HepG2 (cell line): ENCODE results near the gene GGNBP2. TPM values are rescaled to one million over a fixed set of nuclear protein-coding genes. Genes with fewer than 3 reads are reported as not detected.

Source experiments
- AHR ChIP-seq: IDR thresholded peaks from 2 replicates; pipeline ENCODE4 v1.6.1; 2018; ENCODE audit warnings: missing genetic modification reagents, missing compliant biosample characterization
- CBFB ChIP-seq: sonication (generic); formaldehyde crosslinking; IDR thresholded peaks from 2 replicates; pipeline ENCODE4 v1.4.0; 2020; ENCODE audit warnings: missing genetic modification reagents
- CHD2 ChIP-seq: IDR thresholded peaks from 2 replicates; pipeline ENCODE4 v1.6.1; 2011; ENCODE audit warnings: low read depth, low read length, improper control_type of control experiment
- EP300 ChIP-seq, 3 experiments: sonication (generic) in 1 of 3; formaldehyde crosslinking in 1 of 3; IDR thresholded peaks; 2 replicates each; pipeline versions ENCODE4 v1.5.1 to v1.6.1; 2011 to 2020; ENCODE audit warnings: low read depth in 2 of 3, low read length in 2 of 3, borderline replicate concordance in 1 of 3, improper control_type of control experiment in 1 of 3, mild to moderate bottlenecking in 1 of 3, missing genetic modification reagents in 1 of 3, moderate library complexity in 1 of 3
- HDAC1 ChIP-seq: sonication (generic); formaldehyde crosslinking; IDR thresholded peaks from 2 replicates; pipeline ENCODE4 v1.5.1; 2020; ENCODE audit warnings: mild to moderate bottlenecking, missing genetic modification reagents
- NCOA1 ChIP-seq: sonication (generic); formaldehyde crosslinking; IDR thresholded peaks from 2 replicates; pipeline ENCODE4 v1.9.0; 2021; ENCODE audit warnings: missing genetic modification reagents
- SETDB1 ChIP-seq: sonication (generic); formaldehyde crosslinking; IDR thresholded peaks from 2 replicates; pipeline ENCODE4 v1.5.1; 2020; ENCODE audit warnings: missing genetic modification reagents, mild to moderate bottlenecking, borderline replicate concordance
- TRIM24 ChIP-seq: sonication (generic); formaldehyde crosslinking; IDR thresholded peaks from 2 replicates; pipeline ENCODE4 v1.8.0; 2022; ENCODE audit warnings: mild to moderate bottlenecking, missing genetic modification reagents
- ZFAT ChIP-seq: sonication (generic); formaldehyde crosslinking; conservative IDR thresholded peaks from 2 replicates; pipeline ENCODE4 v1.8.1; 2023; ENCODE audit warnings: missing genetic modification reagents, inconsistent platforms
- ZNF282 ChIP-seq: fragments of 450-650 bp; IDR thresholded peaks from 2 replicates; pipeline ENCODE4 v1.6.1; 2018; ENCODE audit not compliant: partially characterized antibody
- ZNF569 ChIP-seq: sonication (generic); formaldehyde crosslinking; IDR thresholded peaks from 2 replicates; pipeline ENCODE4 v1.5.0; 2020; ENCODE audit warnings: mild to moderate bottlenecking, missing genetic modification reagents, moderate library complexity, borderline replicate concordance
- ZNF776 ChIP-seq: sonication (generic); formaldehyde crosslinking; IDR thresholded peaks from 2 replicates; pipeline ENCODE4 v1.4.0; 2020; ENCODE audit warnings: mild to moderate bottlenecking, missing genetic modification reagents
- ZNF878 ChIP-seq: sonication (generic); formaldehyde crosslinking; IDR thresholded peaks from 2 replicates; pipeline ENCODE4 v1.8.1; 2023; ENCODE audit warnings: mild to moderate bottlenecking, missing genetic modification reagents, moderate library complexity
- ZNF883 ChIP-seq: sonication (generic); formaldehyde crosslinking; IDR thresholded peaks from 2 replicates; pipeline ENCODE4 v1.5.1; 2020; ENCODE audit warnings: mild to moderate bottlenecking, missing genetic modification reagents; ENCODE audit errors: not compliant biosample characterization
- polyA plus RNA-seq, 8 experiments: library from polyadenylated mRNA; depleted of rRNA in 3 of 8; stranded (reverse) in 7 of 8; unstranded in 1 of 8; fragments of >200 nt; fragmentation: Illumina TruSeq in 4 of 8; extraction: Trizol in 4 of 8; gene quantifications; 2 replicates each; pipeline versions ENCODE4 v1.2.1 to v1.2.3, GENCODE V29; 2011 to 2016; ENCODE audit warnings: low read depth in 4 of 8, missing spikeins in 1 of 8, mixed read lengths in 1 of 8; ENCODE audit not compliant: insufficient read depth in 1 of 8
- total RNA-seq, 5 experiments: library from RNA; depleted of rRNA; stranded (reverse); fragments of >200 nt; fragmentation: Illumina TruSeq; extraction: Trizol; gene quantifications; 2 replicates each; pipeline ENCODE4 v1.2.3, GENCODE V29; 2016; ENCODE audit warnings: low read depth in 1 of 5
- TF ChIP-seq, protein P1 (sequence below), 2 experiments: IDR thresholded peaks; 2 replicates each; pipeline ENCODE4 v1.6.1; 2011 to 2012; ENCODE audit warnings: low read length in 2 of 2, borderline replicate concordance in 1 of 2, low read depth in 1 of 2, mild to moderate bottlenecking in 1 of 2, moderate library complexity in 1 of 2
- TF ChIP-seq, protein P2 (sequence below): sonication (generic); formaldehyde crosslinking; IDR thresholded peaks from 2 replicates; pipeline ENCODE4 v1.4.0; 2020; ENCODE audit warnings: mild to moderate bottlenecking, missing genetic modification reagents
- TF ChIP-seq, protein P3 (sequence below): sonication (generic); formaldehyde crosslinking; IDR thresholded peaks from 2 replicates; pipeline ENCODE4 v1.4.0; 2020; ENCODE audit warnings: missing genetic modification reagents
- TF ChIP-seq, protein P4 (sequence below), 2 experiments: fragments of 450-650 bp in 1 of 2; sonication (generic) in 1 of 2; formaldehyde crosslinking; IDR thresholded peaks; 2 replicates each; pipeline versions ENCODE4 v1.5.0 to v1.8.0; 2020 to 2022; ENCODE audit warnings: mild to moderate bottlenecking in 1 of 2, missing genetic modification reagents in 1 of 2
- TF ChIP-seq, protein P5 (sequence below): sonication (generic); formaldehyde crosslinking; IDR thresholded peaks from 2 replicates; pipeline ENCODE4 v1.5.0; 2020; ENCODE audit warnings: missing genetic modification reagents

The GGNBP2 gene
- total and polyA plus RNA-seq, 2 of the 13 experiments (the other 11 are each of a cell fraction or from before 2014, with no cell fraction given): 53.3 to 84.2 TPM

DNA sequence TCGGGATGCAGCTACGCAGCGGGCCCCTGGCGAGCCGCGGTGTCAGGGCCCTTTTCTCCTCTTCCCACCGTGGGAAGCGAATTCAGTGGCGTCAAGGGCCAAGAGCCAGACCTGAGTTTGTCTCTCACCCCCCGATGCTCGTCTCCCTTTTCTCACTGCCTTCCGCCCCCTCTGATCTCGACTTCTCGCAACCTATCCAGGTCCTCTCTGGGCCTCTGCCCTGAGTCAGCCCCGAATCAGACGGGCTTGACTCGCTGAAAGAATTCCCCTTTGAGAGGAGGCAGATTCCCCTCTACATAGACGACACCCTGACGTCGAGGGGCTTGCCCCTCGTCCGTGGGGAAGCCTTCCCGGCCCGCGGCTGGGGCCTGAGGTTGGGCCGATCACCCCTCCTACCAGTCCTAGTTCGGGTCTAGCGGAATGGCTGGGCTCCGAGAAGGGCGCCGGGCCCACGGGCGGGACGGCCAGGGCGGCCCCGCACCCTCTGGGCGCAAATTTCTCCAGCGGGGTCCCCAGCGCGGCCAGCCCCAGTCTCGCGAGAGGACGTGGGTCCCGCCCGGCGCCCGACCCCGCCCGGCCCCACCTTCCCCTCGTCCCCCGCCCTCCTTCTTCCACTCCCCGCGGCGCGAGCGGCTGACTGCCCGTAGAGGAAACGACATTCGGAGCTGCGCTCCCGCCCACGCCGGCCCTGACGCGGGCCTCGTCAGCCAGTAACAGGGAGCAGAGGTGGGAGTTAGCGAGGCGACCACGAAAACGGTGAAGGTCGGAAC, at the start of gene GGNBP2 (continued):
- TF ChIP-seq, protein P1, sequence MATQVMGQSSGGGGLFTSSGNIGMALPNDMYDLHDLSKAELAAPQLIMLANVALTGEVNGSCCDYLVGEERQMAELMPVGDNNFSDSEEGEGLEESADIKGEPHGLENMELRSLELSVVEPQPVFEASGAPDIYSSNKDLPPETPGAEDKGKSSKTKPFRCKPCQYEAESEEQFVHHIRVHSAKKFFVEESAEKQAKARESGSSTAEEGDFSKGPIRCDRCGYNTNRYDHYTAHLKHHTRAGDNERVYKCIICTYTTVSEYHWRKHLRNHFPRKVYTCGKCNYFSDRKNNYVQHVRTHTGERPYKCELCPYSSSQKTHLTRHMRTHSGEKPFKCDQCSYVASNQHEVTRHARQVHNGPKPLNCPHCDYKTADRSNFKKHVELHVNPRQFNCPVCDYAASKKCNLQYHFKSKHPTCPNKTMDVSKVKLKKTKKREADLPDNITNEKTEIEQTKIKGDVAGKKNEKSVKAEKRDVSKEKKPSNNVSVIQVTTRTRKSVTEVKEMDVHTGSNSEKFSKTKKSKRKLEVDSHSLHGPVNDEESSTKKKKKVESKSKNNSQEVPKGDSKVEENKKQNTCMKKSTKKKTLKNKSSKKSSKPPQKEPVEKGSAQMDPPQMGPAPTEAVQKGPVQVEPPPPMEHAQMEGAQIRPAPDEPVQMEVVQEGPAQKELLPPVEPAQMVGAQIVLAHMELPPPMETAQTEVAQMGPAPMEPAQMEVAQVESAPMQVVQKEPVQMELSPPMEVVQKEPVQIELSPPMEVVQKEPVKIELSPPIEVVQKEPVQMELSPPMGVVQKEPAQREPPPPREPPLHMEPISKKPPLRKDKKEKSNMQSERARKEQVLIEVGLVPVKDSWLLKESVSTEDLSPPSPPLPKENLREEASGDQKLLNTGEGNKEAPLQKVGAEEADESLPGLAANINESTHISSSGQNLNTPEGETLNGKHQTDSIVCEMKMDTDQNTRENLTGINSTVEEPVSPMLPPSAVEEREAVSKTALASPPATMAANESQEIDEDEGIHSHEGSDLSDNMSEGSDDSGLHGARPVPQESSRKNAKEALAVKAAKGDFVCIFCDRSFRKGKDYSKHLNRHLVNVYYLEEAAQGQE (IDR thresholded peaks at IDR 0.05; ENCODE audit: borderline replicate concordance in 1 of 2, low read depth in 1 of 2, low read length in 2 of 2): no peak
- TF ChIP-seq ZNF776 (CRISPR knock-in tag) (0 out of 2 replicates have a peak, but pooled peaks have one; percentile 41), TRIM24 (CRISPR knock-in tag) (no peak), CBFB (CRISPR knock-in tag) (no peak), AHR (CRISPR knock-in tag) (no peak), CHD2 (peak; percentile 95), ZNF883 (CRISPR knock-in tag) (no peak), ZFAT (CRISPR knock-in tag) (no peak), ZNF878 (0 out of 2 replicates have a peak, but pooled peaks have one; percentile 57), ZNF282 (no peak), ZNF569 (no peak), SETDB1 (no peak), NCOA1 (CRISPR knock-in tag) (no peak), HDAC1 (peak; percentile 60; the same call in 1 of the 2 replicates), EP300 (IDR thresholded peaks at IDR 0.05; ENCODE audit: low read depth in 2 of 2, low read length in 2 of 2) (no peak), EP300 (CRISPR knock-in tag; IDR thresholded peaks at IDR 0.05; ENCODE audit: borderline replicate concordance) (peak; percentile 38)
- TF ChIP-seq, protein P2, sequence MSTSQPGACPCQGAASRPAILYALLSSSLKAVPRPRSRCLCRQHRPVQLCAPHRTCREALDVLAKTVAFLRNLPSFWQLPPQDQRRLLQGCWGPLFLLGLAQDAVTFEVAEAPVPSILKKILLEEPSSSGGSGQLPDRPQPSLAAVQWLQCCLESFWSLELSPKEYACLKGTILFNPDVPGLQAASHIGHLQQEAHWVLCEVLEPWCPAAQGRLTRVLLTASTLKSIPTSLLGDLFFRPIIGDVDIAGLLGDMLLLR: no peak
- TF ChIP-seq, protein P3, sequence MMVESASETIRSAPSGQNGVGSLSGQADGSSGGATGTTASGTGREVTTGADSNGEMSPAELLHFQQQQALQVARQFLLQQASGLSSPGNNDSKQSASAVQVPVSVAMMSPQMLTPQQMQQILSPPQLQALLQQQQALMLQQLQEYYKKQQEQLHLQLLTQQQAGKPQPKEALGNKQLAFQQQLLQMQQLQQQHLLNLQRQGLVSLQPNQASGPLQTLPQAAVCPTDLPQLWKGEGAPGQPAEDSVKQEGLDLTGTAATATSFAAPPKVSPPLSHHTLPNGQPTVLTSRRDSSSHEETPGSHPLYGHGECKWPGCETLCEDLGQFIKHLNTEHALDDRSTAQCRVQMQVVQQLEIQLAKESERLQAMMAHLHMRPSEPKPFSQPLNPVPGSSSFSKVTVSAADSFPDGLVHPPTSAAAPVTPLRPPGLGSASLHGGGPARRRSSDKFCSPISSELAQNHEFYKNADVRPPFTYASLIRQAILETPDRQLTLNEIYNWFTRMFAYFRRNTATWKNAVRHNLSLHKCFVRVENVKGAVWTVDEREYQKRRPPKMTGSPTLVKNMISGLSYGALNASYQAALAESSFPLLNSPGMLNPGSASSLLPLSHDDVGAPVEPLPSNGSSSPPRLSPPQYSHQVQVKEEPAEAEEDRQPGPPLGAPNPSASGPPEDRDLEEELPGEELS (CRISPR knock-in tag): no peak; the same call in 1 of the 2 replicates
- TF ChIP-seq, protein P4, sequence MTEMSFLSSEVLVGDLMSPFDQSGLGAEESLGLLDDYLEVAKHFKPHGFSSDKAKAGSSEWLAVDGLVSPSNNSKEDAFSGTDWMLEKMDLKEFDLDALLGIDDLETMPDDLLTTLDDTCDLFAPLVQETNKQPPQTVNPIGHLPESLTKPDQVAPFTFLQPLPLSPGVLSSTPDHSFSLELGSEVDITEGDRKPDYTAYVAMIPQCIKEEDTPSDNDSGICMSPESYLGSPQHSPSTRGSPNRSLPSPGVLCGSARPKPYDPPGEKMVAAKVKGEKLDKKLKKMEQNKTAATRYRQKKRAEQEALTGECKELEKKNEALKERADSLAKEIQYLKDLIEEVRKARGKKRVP (CRISPR knock-in tag; IDR thresholded peaks at IDR 0.05): 0 out of 4 replicates have a peak, but pooled peaks of 1 of the 2 experiments have one; percentile 0
- TF ChIP-seq, protein P5, sequence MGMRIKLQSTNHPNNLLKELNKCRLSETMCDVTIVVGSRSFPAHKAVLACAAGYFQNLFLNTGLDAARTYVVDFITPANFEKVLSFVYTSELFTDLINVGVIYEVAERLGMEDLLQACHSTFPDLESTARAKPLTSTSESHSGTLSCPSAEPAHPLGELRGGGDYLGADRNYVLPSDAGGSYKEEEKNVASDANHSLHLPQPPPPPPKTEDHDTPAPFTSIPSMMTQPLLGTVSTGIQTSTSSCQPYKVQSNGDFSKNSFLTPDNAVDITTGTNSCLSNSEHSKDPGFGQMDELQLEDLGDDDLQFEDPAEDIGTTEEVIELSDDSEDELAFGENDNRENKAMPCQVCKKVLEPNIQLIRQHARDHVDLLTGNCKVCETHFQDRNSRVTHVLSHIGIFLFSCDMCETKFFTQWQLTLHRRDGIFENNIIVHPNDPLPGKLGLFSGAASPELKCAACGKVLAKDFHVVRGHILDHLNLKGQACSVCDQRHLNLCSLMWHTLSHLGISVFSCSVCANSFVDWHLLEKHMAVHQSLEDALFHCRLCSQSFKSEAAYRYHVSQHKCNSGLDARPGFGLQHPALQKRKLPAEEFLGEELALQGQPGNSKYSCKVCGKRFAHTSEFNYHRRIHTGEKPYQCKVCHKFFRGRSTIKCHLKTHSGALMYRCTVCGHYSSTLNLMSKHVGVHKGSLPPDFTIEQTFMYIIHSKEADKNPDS (CRISPR knock-in tag): 0 out of 2 replicates have a peak, but pooled peaks have one; percentile 39
